ENCODE data around the gene HLCS.

GRCh38 chr21:37009740-37010341, 43.4 kb upstream of the HLCS start:
- no peak for TF ChIP-seq POLR2A (IDR thresholded peaks at IDR 0.05)
- TF ChIP-seq, protein P1, sequence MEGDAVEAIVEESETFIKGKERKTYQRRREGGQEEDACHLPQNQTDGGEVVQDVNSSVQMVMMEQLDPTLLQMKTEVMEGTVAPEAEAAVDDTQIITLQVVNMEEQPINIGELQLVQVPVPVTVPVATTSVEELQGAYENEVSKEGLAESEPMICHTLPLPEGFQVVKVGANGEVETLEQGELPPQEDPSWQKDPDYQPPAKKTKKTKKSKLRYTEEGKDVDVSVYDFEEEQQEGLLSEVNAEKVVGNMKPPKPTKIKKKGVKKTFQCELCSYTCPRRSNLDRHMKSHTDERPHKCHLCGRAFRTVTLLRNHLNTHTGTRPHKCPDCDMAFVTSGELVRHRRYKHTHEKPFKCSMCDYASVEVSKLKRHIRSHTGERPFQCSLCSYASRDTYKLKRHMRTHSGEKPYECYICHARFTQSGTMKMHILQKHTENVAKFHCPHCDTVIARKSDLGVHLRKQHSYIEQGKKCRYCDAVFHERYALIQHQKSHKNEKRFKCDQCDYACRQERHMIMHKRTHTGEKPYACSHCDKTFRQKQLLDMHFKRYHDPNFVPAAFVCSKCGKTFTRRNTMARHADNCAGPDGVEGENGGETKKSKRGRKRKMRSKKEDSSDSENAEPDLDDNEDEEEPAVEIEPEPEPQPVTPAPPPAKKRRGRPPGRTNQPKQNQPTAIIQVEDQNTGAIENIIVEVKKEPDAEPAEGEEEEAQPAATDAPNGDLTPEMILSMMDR (IDR thresholded peaks at IDR 0.05) = peak; percentile 37 to 80 (median 74)
- no peak for TF ChIP-seq POLR2AphosphoS5 (IDR thresholded peaks at IDR 0.05)

All from sigmoid colon (tissue), 4 donors.